SIG-M5 treated with dmso at 0.1 percent for 504 hours (cell line): Measurements from ENCODE around the gene DOCK1.
"Not testable (repeated sequence)": the region's sequence is repeated elsewhere in the genome, so short reads cannot be mapped to it uniquely, and the experiment has no call there.

Experiments used
- DNase-seq: peaks from one replicate; lab custom pipeline; 2025; ENCODE audit not compliant: unreplicated experiment; lab: John Stamatoyannopoulos, UW

DOCK1 gene

DNA sequence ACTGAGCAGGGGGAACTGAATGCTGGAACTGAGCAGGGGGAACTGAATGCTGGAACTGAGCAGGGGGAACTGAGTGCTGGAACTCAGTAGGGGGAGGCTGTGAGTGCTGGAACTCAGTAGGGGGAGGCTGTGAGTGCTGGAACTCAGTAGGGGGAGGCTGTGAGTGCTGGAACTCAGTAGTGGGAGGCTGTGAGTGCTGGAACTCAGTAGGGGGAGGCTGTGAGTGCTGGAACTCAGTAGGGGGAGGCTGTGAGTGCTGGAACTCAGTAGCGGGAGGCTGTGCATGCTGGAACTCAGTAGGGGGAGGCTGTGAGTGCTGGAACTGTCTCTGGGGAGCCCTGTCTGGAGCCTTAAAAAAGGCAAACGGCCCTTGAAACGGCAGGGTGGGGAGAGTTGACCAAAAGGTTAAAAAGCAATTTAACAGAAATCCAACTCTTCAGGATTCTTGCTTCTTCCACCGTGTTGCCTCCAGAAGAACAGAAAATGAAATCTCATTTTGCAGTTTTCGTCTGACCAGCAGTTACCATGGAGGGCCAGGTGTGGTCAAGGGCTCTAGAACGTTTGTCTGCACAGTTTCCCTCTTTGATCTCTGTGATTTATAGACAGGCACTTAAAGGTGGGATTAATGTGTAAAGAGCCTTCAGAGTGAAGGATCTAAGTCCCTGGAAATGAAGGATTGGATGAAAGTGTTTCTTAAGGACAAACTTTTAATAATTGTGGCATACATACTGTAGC lies 19.1 kb downstream of the DOCK1 start:
- no peak for DNase-seq

DNA sequence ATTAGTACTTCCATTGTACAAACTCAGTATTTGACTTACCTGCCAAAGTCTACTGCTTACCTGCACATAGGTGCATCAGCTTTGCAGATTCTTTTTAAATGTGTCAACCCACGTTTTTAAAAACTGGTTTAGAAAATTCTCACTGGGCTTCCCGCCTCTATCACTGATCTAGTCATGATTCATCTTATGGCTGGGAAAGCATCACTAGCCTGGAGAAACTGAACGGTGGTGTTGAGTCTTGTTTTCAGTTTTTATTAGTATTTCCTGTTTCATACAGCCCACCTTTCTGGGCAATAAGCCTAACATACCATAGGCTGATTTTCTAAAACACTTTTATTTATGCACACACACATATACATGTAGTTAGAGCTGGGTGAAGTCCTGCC lies 19.7 kb downstream of the DOCK1 start:
- no peak for DNase-seq

DNA sequence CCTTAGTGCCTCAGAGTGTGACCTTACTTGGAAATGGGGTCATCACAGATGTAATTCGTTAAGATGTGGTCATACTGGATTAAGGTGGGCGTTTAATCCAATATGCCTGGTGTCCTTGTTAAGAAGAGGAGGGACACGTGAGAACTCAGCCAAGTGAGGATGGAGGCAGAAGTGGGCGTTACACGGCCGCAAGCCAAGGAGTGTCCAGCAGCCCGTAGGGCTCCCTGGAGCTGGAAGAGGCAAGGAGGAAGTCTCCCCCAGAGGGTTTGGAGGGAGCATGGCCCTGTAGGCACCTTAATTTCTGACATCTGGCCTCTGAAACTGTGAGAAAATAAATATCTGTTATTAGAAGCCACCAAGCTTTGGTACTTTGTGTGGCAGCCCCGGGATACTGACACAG lies 21.3 kb downstream of the DOCK1 start:
- DNase-seq, result no peak

DNA sequence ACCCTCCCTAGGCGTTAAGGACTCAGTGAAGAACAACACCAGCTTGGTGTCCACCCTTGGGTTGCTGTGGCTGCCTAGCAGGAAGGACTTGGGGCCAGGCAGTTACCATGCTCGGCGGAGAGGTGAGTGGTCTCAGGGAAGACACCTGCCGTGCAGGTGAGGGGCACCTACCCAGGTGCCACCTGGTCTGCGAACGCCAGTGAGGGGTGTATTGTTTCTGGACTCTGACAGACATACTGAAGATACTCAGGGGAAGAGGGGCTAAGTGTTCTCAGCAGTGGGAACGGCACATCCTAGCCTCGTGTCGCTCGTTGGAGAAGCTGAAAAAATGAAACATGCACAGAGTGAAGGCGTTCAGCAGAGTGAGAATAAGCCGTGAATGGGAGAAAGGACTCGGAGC lies 22.6 kb downstream of the DOCK1 start:
- DNase-seq, result no peak

GRCh38 chr10:126928274-126928673 lies 23.0 kb downstream of the DOCK1 start:
- DNase-seq, result no peak

DNA sequence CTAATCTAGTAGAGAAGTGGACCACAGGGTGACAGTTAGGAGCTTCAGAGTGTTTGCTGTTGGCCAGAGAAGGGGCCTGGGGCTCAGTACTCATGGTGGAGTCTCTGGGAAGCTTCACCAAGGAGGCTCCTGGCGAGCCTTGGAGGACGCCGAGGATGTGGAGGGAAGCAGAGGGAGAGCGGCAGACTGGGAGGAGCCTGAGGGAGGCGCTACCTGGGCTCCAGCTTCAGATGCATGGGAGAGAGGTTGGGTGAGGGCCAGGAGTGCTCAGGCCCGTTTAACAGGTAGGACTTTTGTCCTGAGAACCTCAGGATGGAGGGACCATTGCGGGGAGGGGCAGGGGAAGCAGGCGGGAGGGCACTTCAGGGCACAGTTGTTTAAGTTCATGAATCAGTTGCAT lies 24.2 kb downstream of the DOCK1 start:
- no peak for DNase-seq

- DNase-seq, result no peak
These were observed 25.1 kb downstream of the DOCK1 start for GRCh38 chr10:126930131-126930882.

GRCh38 chr10:126930883-126931503 lies 25.8 kb downstream of the DOCK1 start:
- no peak for DNase-seq

GRCh38 chr10:126931544-126931943 lies 26.3 kb downstream of the DOCK1 start:
- DNase-seq, result no peak

DNA sequence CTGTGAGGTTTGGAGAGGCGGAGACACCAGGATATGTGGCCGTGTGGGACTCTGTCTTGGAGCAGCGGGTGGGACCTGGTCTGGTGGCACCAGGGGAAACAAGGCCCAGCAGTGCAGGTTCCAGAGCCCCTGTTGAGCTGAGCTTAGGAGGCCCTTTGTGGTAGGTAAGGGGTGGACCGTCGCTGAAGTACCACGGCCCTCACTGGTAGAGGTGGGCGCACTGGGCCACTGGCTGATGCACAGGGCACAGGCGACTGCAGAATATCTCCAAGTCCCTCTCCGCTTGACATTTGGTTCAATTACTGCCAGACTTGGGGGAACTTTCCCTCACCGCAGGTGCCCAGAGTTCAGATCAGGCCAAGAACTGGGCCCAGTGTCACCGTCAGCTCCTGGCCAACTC lies 27.3 kb downstream of the DOCK1 start:
- no peak for DNase-seq

DNA sequence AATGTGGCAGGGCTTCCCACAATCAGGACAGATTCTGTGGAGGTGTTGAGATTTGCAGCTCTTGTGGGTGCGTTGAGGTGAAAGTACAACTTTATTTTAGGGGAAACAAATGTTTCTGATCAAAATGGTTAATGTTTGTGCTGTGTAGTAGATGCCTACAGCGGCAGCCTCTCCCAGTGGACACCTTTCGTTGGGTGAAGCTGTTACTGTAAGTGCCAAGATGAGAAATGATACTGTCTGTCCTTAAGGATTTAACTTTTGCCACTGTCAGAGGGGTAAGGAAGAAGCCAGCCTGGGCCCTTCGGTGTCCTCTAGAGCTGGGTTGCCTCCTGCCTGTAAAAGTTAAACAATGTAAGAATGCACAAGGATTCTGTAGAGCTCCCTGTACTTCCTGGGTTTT lies 27.9 kb downstream of the DOCK1 start:
- DNase-seq, result no peak

- no peak for DNase-seq
These were observed 30.2 kb downstream of the DOCK1 start for GRCh38 chr10:126935263-126935946.

GRCh38 chr10:126937026-126937425 lies 31.8 kb downstream of the DOCK1 start:
- no peak for DNase-seq

GRCh38 chr10:126938121-126938520 lies 32.9 kb downstream of the DOCK1 start:
- DNase-seq, result not testable (repeated sequence)

GRCh38 chr10:126939706-126940105 lies 34.5 kb downstream of the DOCK1 start:
- DNase-seq, result no peak

DNA sequence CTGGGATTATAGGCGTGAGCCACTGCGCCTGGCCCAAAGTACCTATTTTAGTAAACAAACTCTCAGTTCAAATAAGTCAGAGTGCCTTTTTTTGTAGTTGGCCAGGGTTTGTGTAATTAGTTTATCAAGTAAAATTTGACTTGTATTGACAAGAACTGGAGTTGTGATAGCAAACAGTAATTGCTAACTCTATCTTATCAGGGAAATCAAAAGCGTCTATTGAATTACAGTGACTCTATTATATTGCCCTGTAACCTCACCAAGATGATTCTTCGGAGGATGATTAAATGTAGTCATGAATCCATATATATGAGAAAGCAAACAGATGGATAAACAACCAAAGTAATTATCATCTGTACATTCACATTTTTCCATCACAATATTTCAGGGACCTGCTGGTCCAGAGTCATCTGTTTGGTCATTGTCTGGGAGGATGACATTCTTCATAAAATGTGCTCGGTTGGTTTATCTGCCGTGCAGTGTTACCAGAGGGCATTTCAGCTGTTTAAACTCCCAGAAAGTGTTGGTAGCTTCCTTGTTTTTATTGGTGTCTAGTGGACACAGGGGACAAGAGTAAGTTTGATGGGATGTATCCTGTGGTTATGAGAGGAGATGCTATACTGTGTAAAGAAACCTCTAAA lies 35.6 kb downstream of the DOCK1 start:
- DNase-seq, result no peak

DNA sequence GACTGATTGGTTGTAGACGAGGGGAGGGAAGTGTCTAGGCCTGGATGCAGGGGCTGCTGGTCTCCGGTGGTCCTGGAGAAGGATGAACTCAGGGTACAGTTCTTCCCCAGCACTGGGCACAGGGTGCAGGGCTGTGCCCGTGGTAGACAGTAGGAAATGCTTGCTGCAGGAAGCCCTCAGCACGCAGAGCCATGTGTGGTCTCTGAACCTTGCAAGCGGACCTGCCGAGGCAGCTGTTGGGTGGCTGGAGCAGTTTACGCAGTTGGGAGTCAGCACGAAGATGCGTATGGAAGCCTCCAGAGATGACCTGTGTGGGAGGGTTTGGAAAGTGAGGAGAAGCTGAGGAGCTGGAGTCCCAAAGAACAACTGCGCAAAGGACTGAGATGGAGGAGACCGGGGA lies 39.0 kb downstream of the DOCK1 start:
- DNase-seq, result no peak

DNA sequence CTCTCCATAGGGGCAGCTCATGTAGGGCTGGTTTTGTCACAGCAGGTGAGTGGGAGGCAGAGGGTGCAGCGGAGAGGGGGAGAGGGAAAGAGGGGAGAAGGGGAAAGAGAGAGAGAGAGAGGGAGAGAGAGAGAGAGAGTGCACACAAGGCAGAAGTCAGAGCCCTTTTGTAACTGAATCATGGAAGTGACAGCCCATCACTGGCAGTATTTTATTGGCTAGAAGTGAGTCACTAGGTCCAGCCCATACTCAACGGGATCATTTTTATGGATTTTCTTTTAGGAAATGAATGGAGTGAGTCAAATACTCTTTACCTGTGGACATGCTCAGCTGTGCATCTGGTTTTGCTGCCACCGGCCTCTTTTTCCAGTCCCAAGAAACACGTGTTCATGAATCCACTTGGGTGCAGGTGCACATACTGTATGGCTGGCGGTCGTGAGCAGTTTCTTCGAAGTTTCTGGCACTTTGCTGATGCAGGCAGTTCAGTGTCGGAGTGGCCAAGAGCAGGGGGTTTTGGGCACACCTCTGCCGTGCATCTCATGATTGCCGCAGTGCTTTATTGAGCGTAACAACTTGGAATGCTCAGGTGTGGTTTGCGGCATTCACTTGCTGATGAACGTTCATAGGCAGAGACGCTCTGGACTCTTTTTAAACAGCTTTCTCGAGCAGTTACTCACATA lies 40.3 kb downstream of the DOCK1 start:
- DNase-seq, result no peak

GRCh38 chr10:126946746-126947145 lies 41.5 kb downstream of the DOCK1 start:
- DNase-seq, result no peak

GRCh38 chr10:126948355-126949160 lies 43.3 kb downstream of the DOCK1 start:
- no peak for DNase-seq
